Measurements from ENCODE around the gene SLC25A42. TPM values are rescaled to one million over a fixed set of nuclear protein-coding genes. Genes with fewer than 3 reads are reported as not detected.

Gene SLC25A42
- total RNA-seq, 4 donors from 2014 or later = 4.6 to 13.9 (median 7.4) TPM

GRCh38 chr19:19111967-19112580 is 48.3 kb downstream of the SLC25A42 start:
- intact Hi-C loops (cut with DNase I; ENCODE audit: low total_unique reads) = no loop called here
- no peak overlapping the region for H3K4me3 ChIP-seq (ENCODE audit: low read depth, poor library complexity, severe bottlenecking)
- TF ChIP-seq, protein P1, sequence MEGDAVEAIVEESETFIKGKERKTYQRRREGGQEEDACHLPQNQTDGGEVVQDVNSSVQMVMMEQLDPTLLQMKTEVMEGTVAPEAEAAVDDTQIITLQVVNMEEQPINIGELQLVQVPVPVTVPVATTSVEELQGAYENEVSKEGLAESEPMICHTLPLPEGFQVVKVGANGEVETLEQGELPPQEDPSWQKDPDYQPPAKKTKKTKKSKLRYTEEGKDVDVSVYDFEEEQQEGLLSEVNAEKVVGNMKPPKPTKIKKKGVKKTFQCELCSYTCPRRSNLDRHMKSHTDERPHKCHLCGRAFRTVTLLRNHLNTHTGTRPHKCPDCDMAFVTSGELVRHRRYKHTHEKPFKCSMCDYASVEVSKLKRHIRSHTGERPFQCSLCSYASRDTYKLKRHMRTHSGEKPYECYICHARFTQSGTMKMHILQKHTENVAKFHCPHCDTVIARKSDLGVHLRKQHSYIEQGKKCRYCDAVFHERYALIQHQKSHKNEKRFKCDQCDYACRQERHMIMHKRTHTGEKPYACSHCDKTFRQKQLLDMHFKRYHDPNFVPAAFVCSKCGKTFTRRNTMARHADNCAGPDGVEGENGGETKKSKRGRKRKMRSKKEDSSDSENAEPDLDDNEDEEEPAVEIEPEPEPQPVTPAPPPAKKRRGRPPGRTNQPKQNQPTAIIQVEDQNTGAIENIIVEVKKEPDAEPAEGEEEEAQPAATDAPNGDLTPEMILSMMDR (IDR thresholded peaks at IDR 0.05) = no peak
- TF ChIP-seq POLR2A (IDR thresholded peaks at IDR 0.05) = no peak
- DNase-seq (ENCODE audit: low spot score in 2 of 2) = no peak
- WGBS, 2 donors = 77 to 92% methylated on average over 9 of the region's 9 CpGs

- intact Hi-C loops (cut with DNase I; ENCODE audit: low total_unique reads) = no loop called here
- no peak overlapping the region for H3K4me3 ChIP-seq (ENCODE audit: low read depth, poor library complexity, severe bottlenecking)
- WGBS, 2 donors = 30 to 52% methylated on average over 4 to 6 of the region's 7 CpGs
- no peak for DNase-seq (ENCODE audit: low spot score in 2 of 2)
- TF ChIP-seq POLR2A (IDR thresholded peaks at IDR 0.05) = no peak
- TF ChIP-seq, protein P1 (IDR thresholded peaks at IDR 0.05) = no peak
Observed at GRCh38 chr19:19113040-19113626, 49.3 kb downstream of the SLC25A42 start.

- intact Hi-C loops (cut with DNase I; ENCODE audit: low total_unique reads) = no loop called here
- 77 to 84% methylated on average over 9 of the region's 9 CpGs for WGBS, 2 donors
- no peak for DNase-seq (ENCODE audit: low spot score in 2 of 2)
- H3K4me3 ChIP-seq (ENCODE audit: low read depth, poor library complexity, severe bottlenecking) = no peak overlapping the region
- TF ChIP-seq POLR2A (IDR thresholded peaks at IDR 0.05) = no peak
- TF ChIP-seq, protein P1 (IDR thresholded peaks at IDR 0.05) = no peak
Observed at GRCh38 chr19:19115954-19116353, 52.2 kb downstream of the SLC25A42 start.

GRCh38 chr19:19119325-19120237 is 55.8 kb downstream of the SLC25A42 start:
- intact Hi-C loops (cut with DNase I; ENCODE audit: low total_unique reads) = no loop called here
- no peak for DNase-seq (ENCODE audit: low spot score in 2 of 2)
- TF ChIP-seq POLR2A (IDR thresholded peaks at IDR 0.05) = no peak
- TF ChIP-seq, protein P1 (IDR thresholded peaks at IDR 0.05) = no peak
- WGBS, 2 donors = 91 to 93% methylated on average over 34 to 39 of the region's 39 CpGs
- H3K4me3 ChIP-seq (ENCODE audit: low read depth, poor library complexity, severe bottlenecking) = no peak overlapping the region

DNA sequence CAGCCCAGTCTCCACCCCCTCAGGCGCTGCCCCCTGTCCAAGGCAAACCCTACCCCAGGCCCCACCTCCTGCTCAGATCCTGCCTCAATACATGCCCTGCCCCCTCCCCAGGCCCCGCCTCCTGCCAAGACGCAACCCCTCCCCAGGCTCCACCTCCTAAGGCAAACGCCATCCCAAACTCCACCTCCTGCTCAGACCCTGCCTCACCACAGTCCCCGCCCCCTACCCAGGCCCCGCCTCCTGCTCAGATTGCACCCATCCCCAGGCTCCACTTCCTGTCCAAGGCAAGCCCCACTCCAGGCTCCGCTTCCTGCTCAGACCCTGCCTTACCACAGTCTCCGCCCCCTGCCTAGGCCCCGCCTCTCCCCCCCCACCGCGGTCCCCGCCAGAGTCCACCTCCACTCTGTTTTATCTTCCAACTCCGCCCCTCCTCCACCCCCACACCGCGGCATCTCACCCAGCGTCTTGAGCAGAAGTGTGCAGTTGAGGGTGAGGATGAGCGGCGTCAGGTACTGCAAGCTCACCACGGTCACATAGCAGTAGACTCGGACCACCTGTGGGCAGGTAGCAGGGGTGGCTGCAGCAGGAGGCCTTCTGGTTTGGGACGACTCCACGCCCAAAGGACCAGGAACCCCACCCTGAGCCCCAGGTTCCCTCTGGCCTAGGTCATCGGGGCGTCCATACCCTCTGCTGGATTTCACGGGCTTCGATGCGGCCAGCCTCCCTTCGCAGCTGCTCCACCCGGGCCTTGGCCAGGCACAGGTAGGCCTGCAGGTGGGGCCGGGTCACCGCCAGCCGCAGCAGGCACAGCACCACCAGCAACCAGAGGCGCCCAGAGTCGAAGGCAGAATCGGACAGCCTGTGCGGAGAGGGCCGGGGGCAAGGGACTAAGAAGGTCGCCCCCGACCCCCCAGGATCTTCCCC is 56.8 kb downstream of the SLC25A42 start:
- H3K4me3 ChIP-seq (ENCODE audit: low read depth, poor library complexity, severe bottlenecking) = no peak overlapping the region
- 71 to 72% methylated on average over 32 to 37 of the region's 39 CpGs for WGBS, 2 donors
- intact Hi-C loops (cut with DNase I; ENCODE audit: low total_unique reads) = no loop called here
- no peak for DNase-seq (ENCODE audit: low spot score in 2 of 2)
- no peak for TF ChIP-seq POLR2A (IDR thresholded peaks at IDR 0.05)
- TF ChIP-seq, protein P1 (IDR thresholded peaks at IDR 0.05) = no peak
